Stimulated activated CD4-positive, alpha-beta T cell treated with anti-CD3 and anti-CD28 coated beads, Interleukin-4, amount 100 ng/mL, for 1 hour (primary cell): ENCODE data around the gene HAPSTR1.
"Not testable (repeated sequence)": the region's sequence is repeated elsewhere in the genome, so short reads cannot be mapped to it uniquely, and the experiment has no call there.

Experiments
- DNase-seq: peaks from one replicate; pipeline ENCODE4 v3.0.0-alpha.2; 2020

The HAPSTR1 gene, protein sequence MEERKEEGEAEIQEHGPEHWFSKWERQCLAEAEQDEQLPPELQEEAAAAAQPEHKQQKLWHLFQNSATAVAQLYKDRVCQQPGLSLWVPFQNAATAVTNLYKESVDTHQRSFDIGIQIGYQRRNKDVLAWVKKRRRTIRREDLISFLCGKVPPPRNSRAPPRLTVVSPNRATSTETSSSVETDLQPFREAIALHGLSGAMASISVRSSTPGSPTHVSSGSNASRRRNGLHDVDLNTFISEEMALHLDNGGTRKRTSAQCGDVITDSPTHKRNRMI

GRCh38 chr16:9090960-9091866, at the start of gene HAPSTR1:
Gene HAPSTR1, plus strand, starts transcription at chr16:9091644. Its CDS starts 401 bp downstream, at chr16:9092045.
- peak; percentile 98 for DNase-seq

- no peak for DNase-seq
These were observed 48.9 kb upstream of the HAPSTR1 start for GRCh38 chr16:9042533-9042932.

- no peak for DNase-seq
These were observed 48.3 kb upstream of the HAPSTR1 start for GRCh38 chr16:9042964-9043680.

DNA sequence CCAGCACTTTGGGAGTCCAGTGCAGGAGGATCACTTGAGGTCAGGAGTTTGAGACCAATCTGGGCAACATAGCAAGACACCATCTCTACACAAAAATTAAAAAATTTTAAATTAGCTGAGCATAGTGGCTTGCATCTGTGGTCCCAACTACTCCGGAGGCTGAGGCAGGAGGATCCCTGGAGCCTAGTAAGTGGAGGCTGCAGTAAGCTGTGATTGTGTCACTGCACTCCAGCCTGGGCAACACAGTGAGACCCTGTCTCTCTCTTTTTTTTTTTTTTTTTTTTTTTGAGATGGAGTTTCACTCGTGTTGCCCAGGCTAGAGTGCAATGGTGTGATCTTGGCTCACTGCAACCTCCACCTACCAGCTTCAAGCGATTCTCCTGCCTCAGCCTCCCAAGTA, 45.9 kb upstream of the HAPSTR1 start:
- not testable (repeated sequence) for DNase-seq

DNA sequence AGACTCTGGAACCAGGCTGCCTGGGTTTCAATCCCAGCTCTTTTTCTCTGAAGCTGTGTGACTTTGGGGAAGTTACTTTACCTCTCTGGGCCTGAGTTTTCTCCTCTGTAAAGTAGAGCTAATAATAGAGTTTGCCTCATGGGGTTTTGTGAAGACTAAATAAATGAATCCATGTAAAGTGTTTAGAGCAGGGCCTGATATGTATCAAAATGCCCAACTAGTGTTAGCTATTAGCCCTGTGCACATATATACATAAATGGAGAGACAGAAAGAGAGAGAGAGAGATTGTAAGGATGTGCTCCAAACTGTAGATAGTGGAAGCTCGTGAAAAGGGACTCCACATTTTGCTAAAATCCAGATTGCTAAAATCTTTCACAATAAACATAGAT, 44.8 kb upstream of the HAPSTR1 start:
- no peak for DNase-seq

GRCh38 chr16:9047689-9048301, 43.6 kb upstream of the HAPSTR1 start:
- peak; percentile 35 for DNase-seq

GRCh38 chr16:9048302-9048700, 43.1 kb upstream of the HAPSTR1 start:
- DNase-seq = no peak

GRCh38 chr16:9049241-9049640, 42.2 kb upstream of the HAPSTR1 start:
- DNase-seq = no peak

GRCh38 chr16:9050102-9050830, 41.2 kb upstream of the HAPSTR1 start:
- peak; percentile 24 for DNase-seq

GRCh38 chr16:9053006-9053601, 38.3 kb upstream of the HAPSTR1 start:
- DNase-seq = no peak

DNA sequence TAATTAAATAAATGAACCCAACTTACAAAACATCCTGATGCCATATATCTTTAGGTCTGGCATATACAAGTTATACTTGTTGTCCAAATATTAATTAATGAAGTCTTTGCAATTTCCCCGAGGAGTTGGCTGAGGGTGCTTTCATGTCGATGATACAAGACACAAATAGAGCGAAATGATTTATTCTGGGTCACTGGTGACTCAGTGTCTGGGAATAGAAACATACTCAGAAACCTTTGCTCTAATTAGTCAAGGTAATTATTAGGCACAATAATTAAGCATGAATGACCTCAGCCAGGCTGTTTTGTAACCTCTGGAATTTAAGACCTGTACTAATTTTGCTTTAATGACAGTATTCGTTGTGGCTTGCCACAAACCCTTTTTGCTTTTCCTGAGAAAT, 37.0 kb upstream of the HAPSTR1 start:
- no peak for DNase-seq

- DNase-seq = no peak
These were observed 36.3 kb upstream of the HAPSTR1 start for GRCh38 chr16:9055115-9055514.

GRCh38 chr16:9055661-9056060, 35.8 kb upstream of the HAPSTR1 start:
- no peak for DNase-seq

- no peak for DNase-seq
These were observed 35.4 kb upstream of the HAPSTR1 start for GRCh38 chr16:9056061-9056460.

GRCh38 chr16:9058211-9058610, 33.2 kb upstream of the HAPSTR1 start:
- DNase-seq = no peak

DNA sequence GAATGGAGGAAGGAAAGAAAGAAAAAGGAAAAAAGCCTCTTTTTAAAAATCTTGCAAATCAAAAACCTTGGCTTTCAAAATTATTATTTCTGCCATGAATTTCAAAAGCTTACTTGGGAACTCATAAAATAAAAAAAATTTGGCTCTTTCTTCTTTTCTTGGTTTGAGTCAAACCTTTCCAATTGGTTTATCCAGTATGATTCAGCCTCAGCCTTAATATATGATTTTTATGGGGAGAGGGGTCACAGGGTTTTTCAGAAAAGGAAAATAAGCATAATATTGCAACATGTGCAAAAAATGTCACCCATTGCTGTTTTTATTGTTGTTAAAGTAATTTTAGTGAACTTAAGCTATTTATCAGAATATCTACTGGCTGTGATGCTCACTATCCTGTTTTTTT, 31.2 kb upstream of the HAPSTR1 start:
- no peak for DNase-seq

DNA sequence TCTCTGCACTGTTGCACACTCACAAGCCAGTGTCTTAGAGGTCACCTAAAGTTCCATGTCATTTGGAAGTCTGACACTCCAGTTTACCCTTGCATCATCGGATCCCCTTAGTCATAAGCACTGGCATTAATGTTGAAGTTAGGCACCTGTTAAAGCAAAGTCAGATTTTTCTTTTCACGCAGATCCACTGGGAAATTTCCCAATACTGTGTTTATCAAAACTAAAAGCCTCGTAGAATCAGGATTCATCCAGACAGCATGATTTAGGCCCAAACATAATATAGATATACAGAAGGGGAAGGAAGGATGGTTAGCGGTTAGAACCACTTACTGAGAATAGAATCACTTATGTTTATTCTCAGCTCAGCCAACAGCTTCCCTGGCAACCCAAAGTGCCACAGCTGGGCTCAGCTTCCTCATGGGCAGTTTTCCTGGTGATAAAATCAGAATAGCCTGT, 30.1 kb upstream of the HAPSTR1 start:
- DNase-seq = no peak

- DNase-seq = no peak
These were observed 29.1 kb upstream of the HAPSTR1 start for GRCh38 chr16:9062301-9062700.

DNA sequence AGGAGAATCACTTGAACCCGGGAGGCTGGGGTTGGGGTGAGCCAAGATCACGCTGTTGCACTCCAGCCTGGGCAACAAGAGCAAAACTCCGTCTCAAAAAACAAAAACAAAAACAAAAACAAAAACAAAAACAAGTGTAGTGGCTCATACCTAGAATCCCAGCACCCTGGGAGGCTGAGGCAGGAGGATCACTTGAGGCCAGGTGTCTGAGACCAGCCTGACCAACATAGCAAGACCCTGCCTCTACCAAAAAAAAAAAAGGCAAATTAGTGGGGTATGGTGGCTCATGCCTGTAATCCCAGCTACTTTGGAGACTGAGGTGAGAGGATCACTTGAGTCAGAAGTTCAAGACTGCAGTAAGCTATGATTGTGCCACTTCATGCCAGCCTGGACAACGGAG, 26.4 kb upstream of the HAPSTR1 start:
- no peak for DNase-seq

DNA sequence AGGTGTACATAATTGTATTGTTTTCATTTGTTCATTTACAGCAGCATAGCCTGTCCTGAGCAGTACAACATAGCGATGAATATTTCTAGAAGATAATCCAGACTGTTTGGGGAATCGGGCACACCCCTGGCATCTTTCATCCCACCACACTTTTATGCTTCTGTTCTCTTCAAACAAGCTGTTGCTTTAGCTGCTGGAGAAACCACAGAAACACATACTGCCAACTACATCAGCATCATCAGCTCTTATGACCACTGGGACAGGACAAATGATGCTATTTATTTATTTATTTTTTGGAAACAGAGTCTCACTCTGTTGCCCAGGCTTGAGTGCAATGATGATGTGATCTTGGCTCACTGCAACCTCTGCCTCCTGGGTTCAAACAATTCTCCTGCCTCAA, 22.6 kb upstream of the HAPSTR1 start:
- no peak for DNase-seq

- no peak for DNase-seq
These were observed 21.2 kb upstream of the HAPSTR1 start for GRCh38 chr16:9070254-9070653.

GRCh38 chr16:9071377-9071776, 20.1 kb upstream of the HAPSTR1 start:
- no peak for DNase-seq
